Hematopoietic multipotent progenitor cell treated with erythropoietin and hydrocortisone succinate and interleukin-3 and kit ligand, for 17 days (in vitro differentiated cells): ENCODE measurements around the gene CADM3.

ENCODE experiments used
- DNase-seq: peaks from one replicate; pipeline ENCODE4 v3.0.0-alpha.2; 2015; ENCODE audit warnings: low spot score

Gene CADM3

DNA sequence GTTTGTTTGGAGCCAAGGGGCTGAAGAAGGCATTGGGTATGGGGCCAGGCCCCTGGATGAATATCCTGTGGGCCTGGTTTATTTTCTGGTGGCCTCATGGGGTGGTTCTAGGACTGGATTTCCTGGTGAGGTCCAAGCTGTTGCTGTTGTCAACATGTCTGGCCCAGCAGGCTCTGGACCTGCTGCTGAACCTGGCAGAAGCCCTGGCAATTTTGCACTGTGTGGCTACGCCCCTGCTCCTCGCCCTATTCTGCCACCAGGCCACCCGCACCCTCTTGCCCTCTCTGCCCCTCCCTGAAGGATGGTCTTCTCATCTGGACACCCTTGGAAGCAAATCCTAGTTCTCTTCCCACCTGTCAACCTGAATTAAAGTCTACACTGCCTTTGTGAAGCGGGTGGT lies 34.7 kb downstream of the CADM3 start:
- DNase-seq: peak; percentile 66

DNA sequence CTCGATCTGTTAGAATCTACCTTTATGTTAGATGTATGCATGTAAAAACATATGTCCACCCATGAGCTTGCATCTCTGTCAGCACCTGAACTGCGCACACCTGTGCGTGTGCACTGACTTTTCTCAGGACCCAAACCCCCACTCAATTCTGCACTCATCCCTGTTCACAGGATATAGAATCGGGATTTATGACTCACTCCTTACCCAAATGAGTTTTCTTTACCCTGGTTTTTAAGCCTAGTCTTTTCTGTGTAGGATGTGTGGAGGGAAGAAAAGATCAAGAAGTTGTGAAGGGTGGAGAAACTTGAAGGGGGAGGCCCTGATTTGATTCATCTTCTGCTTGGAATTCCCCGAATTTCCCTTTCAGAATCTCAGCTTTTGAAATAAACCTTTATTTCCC lies 35.7 kb downstream of the CADM3 start:
- DNase-seq: no peak

DNA sequence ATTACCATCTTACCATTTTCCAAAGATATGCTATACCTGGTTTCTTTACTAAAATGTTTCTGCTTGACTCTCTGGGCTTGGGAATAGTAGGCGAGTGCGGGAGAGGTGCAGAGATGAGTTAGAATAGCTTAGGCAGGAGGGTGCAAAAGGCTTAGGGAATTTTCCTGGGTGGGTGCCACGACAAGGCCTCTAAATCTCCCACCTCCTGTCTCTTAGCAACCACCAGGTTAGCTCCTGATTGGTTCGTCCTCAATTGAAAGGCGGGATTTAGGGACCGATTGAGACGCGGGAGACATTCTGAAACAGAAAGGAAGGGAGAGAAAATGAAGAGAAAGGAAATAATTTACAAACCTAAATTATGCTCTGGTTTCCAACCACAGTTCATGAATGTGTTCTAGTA lies 36.4 kb downstream of the CADM3 start:
- DNase-seq: peak; percentile 43

DNA sequence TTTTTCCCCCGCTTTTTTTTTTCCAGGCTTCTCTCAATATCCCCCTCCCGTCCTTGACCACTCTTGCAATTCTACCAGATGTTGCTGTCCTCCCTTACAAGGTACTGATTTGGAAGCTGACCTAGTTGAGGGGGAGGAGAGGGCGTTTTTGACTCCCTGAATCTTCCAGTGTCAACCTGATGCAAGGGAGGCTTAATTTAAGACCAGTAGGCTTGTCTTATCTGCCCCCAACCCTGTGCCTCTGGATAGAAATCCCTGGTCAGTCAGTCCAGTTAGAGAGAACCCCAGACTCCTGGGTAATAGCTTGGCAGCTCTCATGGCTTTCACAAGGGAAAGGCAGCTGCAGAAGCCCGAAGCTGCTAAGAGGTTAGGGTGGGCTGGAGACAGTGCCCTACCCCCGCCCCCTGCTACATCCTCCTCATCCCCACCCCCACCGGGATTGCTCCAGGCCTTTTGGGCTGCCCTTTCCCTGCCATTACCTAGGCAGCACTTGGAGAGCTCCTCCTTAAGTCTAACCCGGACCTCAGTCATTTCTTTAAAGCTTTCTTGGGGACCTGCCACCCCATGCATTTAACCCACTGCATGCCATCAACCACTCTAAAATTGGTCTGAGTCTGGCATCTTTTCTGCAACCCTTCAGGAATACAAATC lies 36.9 kb downstream of the CADM3 start:
- no peak for DNase-seq

DNA sequence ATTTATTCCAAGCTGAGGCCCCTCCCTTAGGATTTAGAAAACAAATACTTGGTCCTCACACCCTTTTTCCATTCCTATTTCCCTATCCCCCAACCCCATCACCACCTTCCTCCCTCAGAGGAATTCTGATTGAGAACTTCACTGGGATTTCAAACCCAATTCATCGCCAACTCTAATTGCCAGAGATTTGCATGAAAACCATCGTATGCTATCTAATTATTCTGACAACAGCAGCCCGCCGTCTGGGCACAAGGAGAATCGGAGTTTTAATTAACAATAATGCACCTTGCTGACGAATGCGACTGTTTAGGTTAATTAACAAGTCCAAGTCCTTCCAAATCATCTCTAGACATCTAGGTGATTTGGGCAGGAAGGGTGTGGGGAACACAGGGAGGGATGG lies 37.6 kb downstream of the CADM3 start:
- no peak for DNase-seq

DNA sequence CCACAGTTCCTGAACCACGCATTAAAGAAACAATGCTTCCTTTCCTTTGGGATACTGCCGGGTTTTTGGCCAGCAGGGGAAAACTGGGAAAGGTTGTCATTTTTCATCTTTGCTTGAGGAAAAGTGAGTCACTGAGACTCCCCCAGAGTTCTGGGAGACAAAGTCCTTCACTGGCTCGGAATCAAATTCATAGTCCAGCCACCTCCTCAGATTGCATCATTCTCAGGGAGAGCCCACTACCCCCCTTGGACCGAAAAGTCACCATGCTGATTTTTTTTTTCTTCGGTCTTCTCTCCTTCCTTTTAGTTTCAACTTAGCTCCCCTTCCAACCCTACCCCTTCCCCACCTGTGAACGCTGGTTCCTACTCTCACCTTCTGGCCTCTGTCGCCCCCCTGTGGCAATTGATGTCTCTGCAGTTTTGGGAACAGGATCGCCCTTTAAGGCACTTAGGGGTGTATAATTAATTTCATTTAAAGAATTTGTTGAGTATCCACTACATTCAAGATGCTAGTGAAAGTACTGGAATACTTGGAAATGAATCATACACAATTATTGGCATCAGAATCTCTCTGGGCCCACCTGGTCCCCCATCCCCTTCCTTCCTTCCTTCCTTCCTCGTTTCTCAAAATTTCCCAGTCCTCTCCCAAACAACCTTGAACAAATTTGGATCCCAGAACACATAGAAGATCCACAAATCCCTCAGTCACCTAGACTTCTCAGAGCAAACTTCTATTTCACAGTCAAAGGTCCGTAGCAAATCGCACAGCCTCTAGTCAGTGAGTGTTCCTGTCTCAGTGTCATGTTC lies 40.1 kb downstream of the CADM3 start:
- peak; percentile 83 for DNase-seq

DNA sequence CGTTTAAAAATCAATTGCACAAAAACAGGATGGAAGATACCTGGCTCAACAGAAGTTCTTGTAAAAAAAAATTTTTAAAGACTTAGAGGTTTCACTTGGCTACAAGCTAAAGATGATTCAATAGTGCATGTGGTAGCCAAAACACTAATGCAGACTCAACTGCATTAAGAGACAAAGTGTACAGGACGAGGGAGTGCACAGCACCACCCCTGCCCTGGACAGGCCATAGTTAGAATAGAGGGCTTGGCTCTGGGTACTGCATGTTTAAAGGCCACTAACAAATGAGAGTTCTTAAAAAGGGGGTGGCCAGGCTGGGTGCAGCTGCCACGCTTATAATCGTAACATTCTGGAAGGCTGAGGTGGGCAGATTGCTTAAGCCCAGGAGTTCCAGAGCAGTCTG lies 41.2 kb downstream of the CADM3 start:
- no peak for DNase-seq

DNA sequence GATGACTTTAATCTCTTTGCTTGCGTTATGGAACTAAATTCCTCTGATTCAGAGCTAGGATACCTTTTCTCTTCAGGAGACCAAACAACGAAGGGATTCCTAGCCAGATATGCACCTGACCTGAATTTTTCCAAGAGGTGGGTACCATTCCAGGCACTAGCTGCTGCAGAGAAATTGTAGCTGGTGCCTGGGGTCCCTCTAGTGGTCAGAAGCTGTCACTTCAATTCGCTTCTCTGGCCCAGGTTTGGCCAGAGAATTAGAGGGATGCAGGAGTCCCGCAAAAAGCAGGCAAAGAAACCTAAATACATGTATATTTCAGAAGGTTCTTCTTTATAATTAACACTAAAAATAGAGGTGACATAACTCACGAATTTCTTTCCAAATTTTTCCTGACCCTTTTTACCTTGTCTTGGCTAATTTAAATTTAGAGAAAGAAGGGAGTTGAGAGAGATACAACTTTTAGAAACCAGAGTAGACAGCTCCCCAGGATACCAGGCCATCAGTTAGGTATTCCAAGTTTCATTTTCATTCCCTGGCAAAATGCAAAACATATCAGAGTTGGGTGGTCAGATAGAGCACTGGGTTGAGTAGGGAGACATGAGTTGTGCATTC lies 42.8 kb downstream of the CADM3 start:
- peak; percentile 76 for DNase-seq

DNA sequence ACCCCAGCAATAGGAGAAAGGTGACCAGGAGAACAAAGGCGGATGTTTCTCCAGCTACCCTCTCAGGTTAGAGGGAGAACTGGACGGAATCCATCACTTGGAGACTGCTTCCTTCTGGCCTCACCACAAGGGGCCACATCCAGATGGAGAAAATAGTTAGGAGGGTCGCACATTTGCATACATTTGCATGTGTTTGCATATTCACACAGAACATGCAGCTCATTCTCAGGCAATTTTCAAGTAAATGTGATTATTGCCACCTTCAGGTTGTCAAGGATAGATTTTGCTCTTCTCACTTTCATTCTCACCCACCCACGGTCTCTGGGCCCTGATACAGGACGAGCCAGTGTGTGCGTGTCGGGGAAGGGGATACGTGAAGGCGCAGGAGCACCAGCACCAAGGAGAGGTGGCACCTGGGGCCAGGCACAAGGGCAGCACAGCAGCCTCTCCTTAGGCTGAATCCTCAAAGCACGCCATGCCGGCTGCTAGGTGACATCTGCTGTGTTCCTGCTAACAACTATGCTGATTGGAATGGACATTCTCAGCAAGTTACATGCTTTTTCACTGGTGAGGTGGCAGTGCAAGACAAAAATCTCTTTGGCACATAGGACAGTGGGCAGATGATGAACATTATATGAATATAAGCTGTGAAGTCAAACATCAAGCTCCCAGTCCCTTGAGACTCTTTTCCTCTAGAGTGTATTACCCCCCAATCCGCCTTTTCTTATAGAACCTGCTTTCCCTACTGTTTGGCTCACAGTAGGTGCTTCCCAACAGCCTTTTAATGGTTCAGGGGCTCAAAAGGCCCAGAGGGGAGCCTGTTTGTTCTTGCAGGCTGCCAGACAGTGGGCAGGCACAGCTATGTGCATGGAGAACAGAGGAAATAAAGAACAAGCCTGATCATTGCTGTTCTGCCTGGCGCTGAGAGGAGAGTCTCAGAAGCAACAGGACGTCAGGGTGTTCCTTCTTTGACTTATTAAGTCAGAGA lies 47.5 kb downstream of the CADM3 start:
- DNase-seq: no peak

DNA sequence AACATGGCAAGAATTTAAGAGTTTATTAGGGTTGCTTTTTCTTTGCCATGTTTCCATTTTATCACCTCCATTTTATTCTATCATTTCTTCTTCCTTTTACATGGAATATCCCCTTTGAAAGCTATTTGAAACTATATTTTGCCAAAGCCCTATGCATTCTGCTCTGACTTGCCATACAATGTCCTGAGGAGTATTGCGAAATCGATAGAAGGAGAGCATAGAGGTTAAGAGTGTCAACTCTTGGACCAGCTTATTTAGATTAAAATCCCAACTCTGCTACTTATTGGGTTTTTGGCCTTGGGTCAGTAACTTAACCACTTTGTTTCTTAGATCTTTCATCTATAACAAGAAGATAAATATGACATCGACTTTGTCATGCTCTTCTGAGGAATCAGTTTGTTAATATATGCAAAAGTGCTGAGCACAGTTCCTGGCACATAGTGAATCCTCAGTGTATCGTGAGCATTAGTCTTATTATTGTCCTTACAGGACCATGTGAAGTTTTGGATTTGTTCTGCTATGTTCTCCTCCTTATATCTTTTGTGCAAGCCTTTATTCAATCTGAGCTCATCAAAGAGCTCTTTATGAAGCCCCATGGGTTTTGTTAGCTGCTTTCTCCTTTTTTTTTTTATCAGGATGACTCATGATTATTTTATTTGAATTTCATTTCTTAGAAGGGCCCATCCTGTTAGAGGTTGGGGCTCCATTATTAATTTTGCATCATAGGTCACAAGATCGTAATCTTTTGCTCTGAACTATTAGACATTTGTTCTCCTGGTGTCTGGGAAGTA lies 50.9 kb downstream of the CADM3 start:
- DNase-seq: no peak

DNA sequence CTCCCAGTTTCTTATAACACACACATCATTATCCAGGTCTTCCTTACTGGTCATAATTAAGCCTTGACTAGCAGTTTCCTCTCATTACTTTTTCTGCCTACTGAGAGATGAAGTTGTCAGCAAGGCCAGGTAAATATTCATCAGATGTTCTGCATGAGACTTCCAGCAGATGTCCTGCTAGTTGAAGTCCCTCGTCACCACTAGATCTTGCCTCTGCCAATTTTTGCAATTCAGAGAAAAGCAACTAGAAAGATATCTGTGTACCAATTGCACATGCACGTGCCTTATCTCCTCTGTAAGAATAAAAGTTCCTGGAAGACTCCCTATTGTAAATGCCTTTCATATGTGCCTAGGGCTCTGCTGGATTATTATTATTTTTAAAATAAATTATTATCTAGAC lies 51.6 kb downstream of the CADM3 start:
- no peak for DNase-seq

DNA sequence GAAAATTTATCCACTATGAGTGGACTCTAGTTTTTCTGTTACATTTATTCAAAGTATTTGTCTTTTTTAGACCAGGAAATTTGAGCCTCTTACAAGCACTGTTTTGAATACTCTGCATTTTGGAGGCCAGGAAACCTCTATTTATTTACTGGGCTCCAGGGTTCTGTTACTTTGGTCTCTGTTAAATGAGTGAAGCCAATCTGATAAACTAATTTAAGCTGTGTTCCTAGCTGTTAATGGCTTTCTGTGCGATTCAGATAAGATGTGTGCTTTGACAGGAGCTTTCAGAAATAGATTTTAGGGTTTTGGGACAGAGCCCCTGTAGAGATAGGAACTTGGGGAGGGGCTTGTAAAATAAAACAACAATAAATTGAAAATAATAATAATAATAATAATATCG lies 57.1 kb downstream of the CADM3 start:
- no peak for DNase-seq

DNA sequence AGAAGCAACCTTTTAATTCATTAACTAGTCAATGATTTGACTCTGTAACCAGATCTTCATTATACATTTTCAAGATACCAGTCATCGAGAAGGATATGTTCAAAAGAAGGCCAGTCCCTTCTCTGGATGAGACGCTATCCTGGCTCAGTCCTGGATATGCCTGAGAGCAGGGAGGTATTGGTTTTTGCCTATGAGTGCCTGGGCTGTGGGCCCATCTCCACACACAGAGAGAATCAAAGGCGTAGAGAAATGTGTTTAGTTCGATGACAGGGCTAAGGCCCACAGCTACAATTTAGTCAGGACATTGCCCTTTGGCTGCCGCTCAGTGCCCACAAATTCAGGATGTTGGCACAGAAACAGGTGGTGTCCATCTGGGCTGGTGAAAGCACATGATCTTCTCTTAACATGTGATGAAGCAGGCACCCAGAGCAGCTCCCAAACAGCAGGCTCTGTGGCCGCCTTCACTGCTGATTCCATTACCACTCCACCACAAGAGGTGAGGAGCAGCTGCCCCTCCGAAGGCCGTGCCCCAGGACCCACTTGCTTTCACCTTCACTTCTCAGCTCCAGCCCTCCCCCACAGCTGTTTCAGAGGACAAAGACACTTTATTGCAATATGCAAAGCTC lies 58.0 kb downstream of the CADM3 start:
- no peak for DNase-seq

DNA sequence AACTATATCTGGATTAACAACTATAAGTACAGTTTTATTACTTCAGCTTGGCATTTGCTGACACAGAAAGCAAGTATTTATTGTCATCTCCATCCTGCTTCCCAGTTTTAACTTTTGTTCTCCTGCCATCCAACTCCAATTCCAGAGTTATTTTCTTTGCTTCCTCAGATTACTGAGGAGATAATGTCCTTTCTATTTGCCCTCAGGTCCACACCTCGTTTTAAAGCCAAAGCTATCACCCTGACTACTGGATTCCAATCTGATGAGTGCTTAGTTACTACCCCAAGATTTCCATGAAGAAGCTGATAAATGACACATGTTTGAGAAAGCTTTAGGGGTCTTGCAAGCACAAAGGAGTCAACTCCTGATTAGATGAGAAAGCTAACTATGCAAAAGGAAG lies 58.5 kb downstream of the CADM3 start:
- DNase-seq: no peak

DNA sequence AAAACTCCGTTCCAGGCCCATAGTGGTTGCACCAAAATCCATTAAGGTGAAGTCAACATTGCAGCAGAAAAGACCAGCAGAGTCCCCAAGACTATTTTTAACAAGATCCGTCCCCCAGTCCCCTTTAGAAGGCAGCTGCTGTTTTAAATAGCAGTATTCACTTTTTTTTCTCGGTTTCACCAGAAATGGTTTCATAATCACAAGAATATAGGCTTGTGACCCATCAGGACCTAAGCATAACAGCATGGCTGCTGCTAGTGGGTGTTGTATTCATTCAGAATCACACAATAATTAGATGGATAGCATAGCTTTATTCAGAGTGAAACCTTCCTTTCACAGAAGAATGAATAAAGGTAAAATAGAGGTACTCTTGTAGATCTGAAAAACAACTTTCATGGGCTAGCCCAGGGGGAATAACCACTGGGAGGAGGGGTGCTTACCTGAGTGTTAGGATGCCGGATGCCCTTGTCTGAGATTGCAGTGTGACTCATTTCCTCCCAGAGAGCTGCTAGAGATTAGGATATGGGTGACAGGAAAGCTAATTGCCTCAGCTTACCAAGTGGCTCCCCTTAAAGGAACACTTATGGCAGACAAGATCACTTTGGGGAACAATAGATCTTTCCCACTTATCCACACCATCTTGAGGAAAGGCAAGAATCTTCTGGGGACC lies 68.3 kb downstream of the CADM3 start:
- DNase-seq: no peak

DNA sequence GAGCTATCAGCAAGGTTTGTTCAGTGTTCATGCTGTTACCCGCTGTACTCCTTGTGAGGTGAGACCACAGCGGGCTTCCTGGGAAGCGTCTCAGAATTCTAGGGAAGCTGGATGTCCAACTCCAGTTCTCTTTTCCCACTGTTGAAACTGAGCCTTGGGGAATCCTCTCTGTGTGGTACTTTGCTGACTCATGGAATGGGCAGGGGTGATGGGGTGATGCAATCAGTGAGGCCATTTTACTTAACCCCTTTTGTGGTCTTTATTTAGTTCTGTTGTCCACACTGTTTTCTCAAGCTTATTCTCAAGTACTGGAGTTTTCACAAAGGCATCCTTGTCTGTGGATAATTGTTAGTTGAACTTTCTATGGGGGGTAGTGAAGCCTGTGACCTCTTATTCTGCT lies 75.9 kb downstream of the CADM3 start:
- DNase-seq: no peak

DNA sequence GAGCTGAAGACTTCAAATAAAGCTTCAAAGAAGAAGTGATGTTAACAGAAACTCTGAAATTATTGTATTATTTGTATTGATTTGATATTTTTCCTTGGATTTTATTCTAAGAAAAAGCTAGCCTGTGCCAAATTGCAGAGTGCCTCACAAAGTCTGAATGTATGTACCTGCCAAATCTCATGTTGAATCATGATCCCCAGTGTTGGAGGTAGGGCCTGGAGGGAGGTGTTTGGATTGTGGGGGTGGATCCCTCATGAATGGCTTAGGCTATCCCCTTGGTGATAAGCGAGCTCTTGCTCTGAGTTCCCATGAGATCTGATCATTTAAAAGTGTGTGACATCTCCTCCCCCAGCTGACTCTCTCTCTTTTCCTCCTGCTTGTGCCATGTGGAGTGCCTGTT lies 76.9 kb downstream of the CADM3 start:
- no peak for DNase-seq

DNA sequence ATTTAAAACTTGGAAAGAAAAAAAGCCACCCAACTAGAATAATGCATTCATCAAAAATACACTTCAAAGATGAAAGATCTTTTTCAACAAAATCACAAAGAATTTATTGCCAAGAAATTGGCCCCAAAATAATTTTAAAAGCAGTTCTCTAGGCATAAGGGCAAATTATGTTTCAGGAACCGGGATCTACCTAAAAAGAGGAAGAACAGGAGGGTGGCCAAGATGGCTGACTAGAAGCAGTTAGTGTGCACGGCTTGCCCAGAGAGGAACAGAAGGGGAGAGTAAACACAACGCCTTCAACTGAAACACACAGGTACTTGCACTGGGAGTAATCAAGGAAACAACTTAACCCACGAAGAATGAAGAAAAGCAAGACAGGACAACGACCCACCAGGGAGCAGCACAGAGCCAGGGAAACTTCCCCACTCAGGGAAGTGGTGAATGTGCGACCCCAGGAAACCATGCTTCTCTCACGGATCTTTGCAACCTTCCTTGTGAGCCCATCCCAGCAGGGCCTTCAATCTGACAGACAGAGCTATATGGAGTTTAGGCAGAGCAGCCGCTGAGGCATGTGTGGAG lies 79.3 kb downstream of the CADM3 start:
- DNase-seq: no peak
